ENCODE data around the gene C15orf62. TPM values are rescaled to one million over a fixed set of nuclear protein-coding genes. Genes with fewer than 3 reads are reported as not detected.

Gene C15orf62
- total RNA-seq, 4 donors from 2014 or later = 31.2 to 58.4 (median 40.2) TPM

DNA sequence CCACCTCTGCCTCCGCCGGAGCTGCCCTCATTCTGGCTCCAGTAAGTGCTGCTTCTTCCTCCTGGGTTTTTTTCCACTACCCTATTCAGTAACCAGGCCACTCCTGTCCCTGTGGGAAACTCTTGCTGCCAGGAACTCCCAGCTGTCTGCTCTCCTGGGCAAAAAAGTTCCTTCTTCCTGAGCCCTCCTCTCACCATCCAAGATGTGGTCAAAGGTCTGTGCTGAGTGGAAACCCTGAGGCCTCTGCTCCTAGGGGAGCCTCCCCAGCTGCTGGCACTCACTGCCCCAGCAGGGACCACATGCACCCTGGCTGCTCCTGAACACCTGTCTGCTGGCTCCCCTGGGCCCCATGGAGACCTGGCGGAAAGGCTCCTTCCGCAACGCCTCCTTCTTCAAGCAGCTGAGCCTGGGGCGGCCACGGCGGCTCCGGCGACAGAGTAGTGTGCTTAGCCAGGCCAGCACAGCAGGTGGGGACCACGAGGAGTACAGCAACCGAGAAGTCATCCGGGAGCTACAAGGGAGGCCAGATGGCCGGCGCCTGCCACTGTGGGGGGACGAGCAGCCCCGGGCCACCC lies 454 bp downstream of the C15orf62 start:
- H3K4me3 ChIP-seq (ENCODE audit: low read depth, poor library complexity, severe bottlenecking) = no peak overlapping the region
- WGBS, 2 donors = 35 to 63% methylated on average over 7 to 15 of the region's 17 CpGs
- DNase-seq (ENCODE audit: low spot score in 2 of 2) = no peak
- TF ChIP-seq, protein P1, sequence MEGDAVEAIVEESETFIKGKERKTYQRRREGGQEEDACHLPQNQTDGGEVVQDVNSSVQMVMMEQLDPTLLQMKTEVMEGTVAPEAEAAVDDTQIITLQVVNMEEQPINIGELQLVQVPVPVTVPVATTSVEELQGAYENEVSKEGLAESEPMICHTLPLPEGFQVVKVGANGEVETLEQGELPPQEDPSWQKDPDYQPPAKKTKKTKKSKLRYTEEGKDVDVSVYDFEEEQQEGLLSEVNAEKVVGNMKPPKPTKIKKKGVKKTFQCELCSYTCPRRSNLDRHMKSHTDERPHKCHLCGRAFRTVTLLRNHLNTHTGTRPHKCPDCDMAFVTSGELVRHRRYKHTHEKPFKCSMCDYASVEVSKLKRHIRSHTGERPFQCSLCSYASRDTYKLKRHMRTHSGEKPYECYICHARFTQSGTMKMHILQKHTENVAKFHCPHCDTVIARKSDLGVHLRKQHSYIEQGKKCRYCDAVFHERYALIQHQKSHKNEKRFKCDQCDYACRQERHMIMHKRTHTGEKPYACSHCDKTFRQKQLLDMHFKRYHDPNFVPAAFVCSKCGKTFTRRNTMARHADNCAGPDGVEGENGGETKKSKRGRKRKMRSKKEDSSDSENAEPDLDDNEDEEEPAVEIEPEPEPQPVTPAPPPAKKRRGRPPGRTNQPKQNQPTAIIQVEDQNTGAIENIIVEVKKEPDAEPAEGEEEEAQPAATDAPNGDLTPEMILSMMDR (IDR thresholded peaks at IDR 0.05) = no peak
- no peak for TF ChIP-seq POLR2A (IDR thresholded peaks at IDR 0.05)
- intact Hi-C loops (cut with DNase I; ENCODE audit: low total_unique reads) = no loop called here

DNA sequence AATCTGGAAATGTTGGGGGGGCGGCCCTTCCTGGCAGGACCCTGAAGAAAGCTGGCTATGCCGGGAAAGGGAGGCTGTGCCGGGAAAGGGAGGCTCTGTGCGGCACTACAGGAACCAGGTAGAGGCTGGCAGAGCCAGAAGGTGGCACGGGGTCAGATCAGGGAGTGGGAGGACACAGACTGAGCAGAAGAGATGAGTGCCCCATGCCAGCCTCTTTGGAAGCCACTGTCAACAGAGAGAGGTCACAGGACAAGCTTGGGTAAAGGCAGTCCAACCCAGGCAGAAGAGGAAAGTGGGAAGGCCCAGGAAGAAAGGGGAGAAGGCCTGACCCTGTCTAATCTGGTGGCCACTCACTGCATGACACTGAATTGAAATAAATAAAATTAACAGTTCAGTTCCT lies 1.5 kb downstream of the C15orf62 start:
- TF ChIP-seq, protein P1 (IDR thresholded peaks at IDR 0.05) = no peak
- no peak for TF ChIP-seq POLR2A (IDR thresholded peaks at IDR 0.05)
- DNase-seq (ENCODE audit: low spot score in 2 of 2) = no peak
- no peak overlapping the region for H3K4me3 ChIP-seq (ENCODE audit: low read depth, poor library complexity, severe bottlenecking)
- 82 to 94% methylated on average over 5 of the region's 5 CpGs for WGBS, 2 donors
- intact Hi-C loops (cut with DNase I; ENCODE audit: low total_unique reads) = no loop called here

- TF ChIP-seq POLR2A (IDR thresholded peaks at IDR 0.05) = no peak
- TF ChIP-seq, protein P1 (IDR thresholded peaks at IDR 0.05) = no peak
- intact Hi-C loops (cut with DNase I; ENCODE audit: low total_unique reads) = no loop called here
- H3K4me3 ChIP-seq (ENCODE audit: low read depth, poor library complexity, severe bottlenecking) = no peak overlapping the region
- 63 to 70% methylated on average over 8 to 13 of the region's 13 CpGs for WGBS, 2 donors
- no peak for DNase-seq (ENCODE audit: low spot score in 2 of 2)
These were observed 2.2 kb downstream of the C15orf62 start for GRCh38 chr15:40772014-40772413.

DNA sequence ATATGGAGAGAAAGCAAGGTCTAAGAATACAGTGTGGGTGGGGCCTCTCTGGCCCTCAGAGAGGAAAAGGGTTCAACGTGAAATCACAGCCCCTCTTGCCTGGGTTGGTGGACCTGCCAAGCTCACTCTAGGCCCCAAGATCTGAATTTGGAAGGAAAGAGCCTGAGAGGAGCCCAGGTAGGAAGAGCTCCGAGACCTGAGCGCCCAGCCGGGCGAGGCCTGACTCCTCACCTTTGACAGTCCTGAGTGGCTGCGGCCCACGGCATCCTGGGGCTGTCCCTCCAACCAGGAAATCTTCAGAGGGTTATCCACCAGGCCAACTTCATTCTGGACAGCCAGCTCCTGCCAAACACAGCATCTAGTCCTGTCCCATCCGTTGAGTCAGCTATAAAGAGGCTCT lies 3.7 kb downstream of the C15orf62 start:
- intact Hi-C loops (cut with DNase I; ENCODE audit: low total_unique reads) = no loop called here
- WGBS, 2 donors = 88 to 89% methylated on average over 8 of the region's 8 CpGs
- no peak overlapping the region for H3K4me3 ChIP-seq (ENCODE audit: low read depth, poor library complexity, severe bottlenecking)
- TF ChIP-seq, protein P1 (IDR thresholded peaks at IDR 0.05) = no peak
- no peak for TF ChIP-seq POLR2A (IDR thresholded peaks at IDR 0.05)
- no peak for DNase-seq (ENCODE audit: low spot score in 2 of 2)

DNA sequence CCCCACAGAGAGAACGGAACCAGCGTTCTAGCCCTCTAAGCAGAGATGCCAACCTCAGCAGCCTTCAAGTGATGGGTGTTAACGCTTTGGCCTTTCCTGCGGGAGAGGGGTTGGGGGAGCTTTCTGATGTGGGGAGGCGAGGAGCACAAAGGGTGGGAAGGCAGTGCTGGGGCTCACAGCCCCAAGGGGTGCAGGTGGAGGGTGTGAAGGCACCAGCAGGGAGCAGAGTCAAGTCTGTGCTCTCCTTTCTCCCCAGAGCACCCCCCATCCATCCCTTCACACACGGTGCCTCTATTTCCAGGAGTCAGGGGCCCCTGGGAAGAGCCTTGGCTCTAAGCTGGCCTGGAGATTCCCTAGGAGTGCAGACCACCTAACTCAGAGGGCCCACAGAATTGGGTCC lies 4.1 kb downstream of the C15orf62 start:
- no peak for DNase-seq (ENCODE audit: low spot score in 2 of 2)
- intact Hi-C loops (cut with DNase I; ENCODE audit: low total_unique reads) = no loop called here
- 94 to 98% methylated on average over 6 of the region's 6 CpGs for WGBS, 2 donors
- TF ChIP-seq, protein P1 (IDR thresholded peaks at IDR 0.05) = no peak
- TF ChIP-seq POLR2A (IDR thresholded peaks at IDR 0.05) = no peak
- no peak overlapping the region for H3K4me3 ChIP-seq (ENCODE audit: low read depth, poor library complexity, severe bottlenecking)

GRCh38 chr15:40775007-40775406 lies 5.2 kb downstream of the C15orf62 start:
- no peak overlapping the region for H3K4me3 ChIP-seq (ENCODE audit: low read depth, poor library complexity, severe bottlenecking)
- no peak for DNase-seq (ENCODE audit: low spot score in 2 of 2)
- intact Hi-C loops (cut with DNase I; ENCODE audit: low total_unique reads) = no loop called here
- TF ChIP-seq POLR2A (IDR thresholded peaks at IDR 0.05) = no peak
- TF ChIP-seq, protein P1 (IDR thresholded peaks at IDR 0.05) = no peak
- WGBS, 2 donors = 93 to 94% methylated on average over 10 of the region's 10 CpGs

All from lower leg skin (tissue), 4 donors.